Left ventricle myocardium inferior (tissue), 1 donor: Measurements from ENCODE around the gene PAFAH1B2. TPM values are rescaled to one million over a fixed set of nuclear protein-coding genes. Genes with fewer than 3 reads are reported as not detected.

Experiments used
- DNase-seq: peaks from one replicate; pipeline ENCODE4 v3.0.0-alpha.2; 2020
- H3K27ac ChIP-seq: fragments of 200-600 bp; replicated peaks from 2 replicates; pipeline ENCODE4 v1.8.0; 2021
- H3K27me3 ChIP-seq: fragments of 200-600 bp; 2 replicates; pipeline ENCODE4 v1.8.0; 2021; ENCODE audit warnings: low read depth
- H3K36me3 ChIP-seq: fragments of 200-600 bp; 2 replicates; pipeline ENCODE4 v1.8.0; 2021
- H3K4me1 ChIP-seq: fragments of 200-600 bp; 2 replicates; pipeline ENCODE4 v1.8.0; 2021
- H3K4me3 ChIP-seq: fragments of 200-600 bp; 2 replicates; pipeline ENCODE4 v1.8.0; 2021; ENCODE audit warnings: mild to moderate bottlenecking, moderate library complexity
- H3K9me3 ChIP-seq: fragments of 200-600 bp; replicated peaks from 2 replicates; pipeline ENCODE4 v1.8.0; 2021
- CTCF ChIP-seq: fragments of 200-600 bp; IDR thresholded peaks from 2 replicates; pipeline ENCODE4 v1.8.0; 2021; ENCODE audit warnings: antibody characterized with exemption, mild to moderate bottlenecking, borderline replicate concordance
- intact Hi-C: fragments of 100-400 bp; cut with micrococcal nuclease; formaldehyde crosslinking; loops from one replicate; pipeline ENCODE4 v1.11.0; 2022
- total RNA-seq: library from RNA; stranded (reverse); fragmentation: NEBNext Ultra II Directional; extraction: Animal tissue kit (Norgen Biotek cat#: 25700); gene quantifications from one replicate; pipeline ENCODE4 v1.2.1, GENCODE V29; 2021
- donor health status: DM: no; HTN: yes; CAD: no; lungs with severe emphysema.

The PAFAH1B2 gene
- total RNA-seq, 1 donor from 2014 or later: 51.5 TPM

GRCh38 chr11:117146521-117146920, 2.4 kb downstream of the PAFAH1B2 start:
- no peaks in the 10 kb centered on the region for H3K27me3 ChIP-seq
- intact Hi-C loops: no loop called here
- DNase-seq: no peak
- peak overlapping the region; percentile 94 for H3K27ac ChIP-seq
- TF ChIP-seq CTCF: no peak
- peaks cover 77% of the 10 kb centered on the region for H3K4me1 ChIP-seq
- no peaks in the 10 kb centered on the region for H3K9me3 ChIP-seq
- peaks cover 12% of the 10 kb centered on the region for H3K36me3 ChIP-seq
- H3K4me3 ChIP-seq: peak overlapping the region; percentile 83

DNA sequence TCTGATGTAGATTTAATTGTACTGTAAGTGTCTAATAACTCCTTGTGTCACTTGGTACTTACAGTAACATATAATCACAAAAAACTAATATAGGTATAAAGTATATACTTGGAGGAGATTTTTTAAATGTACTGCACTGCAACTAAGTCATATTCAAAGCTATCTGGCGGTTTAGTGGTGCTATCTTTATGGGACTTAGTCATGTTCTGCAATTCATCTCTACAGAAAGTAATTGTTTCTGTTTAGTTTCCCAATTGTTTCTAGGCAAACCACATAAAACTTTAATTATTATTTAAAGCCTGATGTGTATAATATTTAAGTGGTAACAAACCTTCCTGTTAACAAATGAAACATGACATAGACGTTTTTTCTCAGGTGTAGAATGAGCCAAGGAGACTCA, 8.0 kb downstream of the PAFAH1B2 start:
- no peak for TF ChIP-seq CTCF
- Histone ChIP-seq H3K36me3 (peaks cover 38% of the 10 kb centered on the region), H3K4me1 (peaks cover 82% of the 10 kb centered on the region)

GRCh38 chr11:117154468-117154867, 10.4 kb downstream of the PAFAH1B2 start:
- Histone ChIP-seq H3K4me3 (no peak overlapping the region), H3K9me3 (no peaks in the 10 kb centered on the region), H3K4me1 (peaks cover 82% of the 10 kb centered on the region), H3K27ac (no peak overlapping the region), H3K27me3 (no peaks in the 10 kb centered on the region), H3K36me3 (peaks cover 44% of the 10 kb centered on the region)
- intact Hi-C loops: no loop called here
- no peak for DNase-seq
- TF ChIP-seq CTCF: no peak

More for the DNA sequence above, 8.0 kb downstream of the PAFAH1B2 start:
- Histone ChIP-seq H3K4me3 (no peak overlapping the region), H3K27me3 (no peaks in the 10 kb centered on the region), H3K9me3 (no peaks in the 10 kb centered on the region), H3K27ac (no peak overlapping the region)
- intact Hi-C loops: no loop called here
- DNase-seq: no peak

DNA sequence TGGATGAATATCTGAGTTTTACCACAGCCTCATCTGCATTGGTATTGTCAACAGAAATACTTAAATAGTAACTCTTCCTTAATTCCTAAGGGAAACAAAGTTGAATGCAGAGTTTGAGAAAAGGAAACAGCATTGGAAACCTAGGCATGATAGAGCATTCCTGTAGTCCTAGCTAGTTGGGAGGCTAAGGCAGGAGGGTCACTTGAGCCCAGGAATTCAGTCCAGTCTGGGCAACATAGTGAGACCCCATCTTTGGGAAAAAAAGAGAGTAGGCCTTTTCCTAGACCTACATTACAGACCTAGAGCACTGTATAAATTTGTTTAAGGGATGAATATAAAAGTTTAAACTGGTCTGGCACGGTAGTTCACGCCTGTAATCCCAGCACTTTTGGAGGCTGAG, 13.4 kb downstream of the PAFAH1B2 start:
- TF ChIP-seq CTCF: no peak
- intact Hi-C loops: no loop called here

DNA sequence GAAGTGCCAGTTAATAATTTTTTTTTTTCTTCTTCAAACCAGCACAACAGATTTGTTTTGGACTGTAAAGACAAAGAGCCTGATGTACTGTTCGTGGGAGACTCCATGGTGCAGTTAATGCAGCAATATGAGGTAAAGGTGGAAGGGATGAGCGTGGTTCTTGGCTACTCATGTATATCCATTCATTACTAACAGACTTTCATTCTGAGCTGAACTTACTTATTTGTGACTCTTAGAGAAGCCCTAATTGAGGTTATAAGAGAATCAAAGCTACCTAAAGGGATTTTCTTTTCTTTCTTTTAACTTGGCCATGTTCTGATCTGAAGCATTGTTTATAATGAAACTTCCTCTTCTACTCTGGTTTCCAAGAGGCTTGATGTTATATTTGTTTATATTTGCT, 15.8 kb downstream of the PAFAH1B2 start:
- no peak for DNase-seq
- no peak for TF ChIP-seq CTCF
- intact Hi-C loops: no loop called here
- Histone ChIP-seq H3K4me3 (no peak overlapping the region), H3K27ac (no peak overlapping the region), H3K9me3 (no peaks in the 10 kb centered on the region), H3K27me3 (no peaks in the 10 kb centered on the region), H3K4me1 (peaks cover 57% of the 10 kb centered on the region), H3K36me3 (peaks cover 75% of the 10 kb centered on the region)

More for the DNA sequence above, 13.4 kb downstream of the PAFAH1B2 start:
- no peak for DNase-seq
- Histone ChIP-seq H3K9me3 (no peaks in the 10 kb centered on the region), H3K27ac (no peak overlapping the region), H3K4me3 (no peak overlapping the region), H3K27me3 (no peaks in the 10 kb centered on the region), H3K36me3 (peaks cover 71% of the 10 kb centered on the region), H3K4me1 (peaks cover 72% of the 10 kb centered on the region)

DNA sequence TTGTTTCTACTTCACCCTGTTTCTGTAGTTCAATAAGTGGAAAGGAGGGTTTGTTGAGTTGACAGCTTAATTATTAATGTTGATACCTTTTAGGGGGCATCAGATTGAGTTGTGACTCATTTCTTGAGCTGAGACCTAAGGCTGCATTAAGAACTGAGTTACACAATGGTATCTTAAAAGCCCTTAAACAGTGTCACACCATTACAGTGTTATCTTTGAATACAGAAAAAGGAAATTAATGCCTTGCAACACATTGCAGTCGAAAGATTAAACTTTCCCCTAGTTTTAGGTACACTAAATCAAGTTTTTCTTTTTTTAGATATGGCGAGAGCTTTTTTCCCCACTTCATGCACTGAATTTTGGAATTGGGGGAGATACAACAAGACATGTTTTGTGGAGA, 16.7 kb downstream of the PAFAH1B2 start:
- Histone ChIP-seq H3K27me3 (no peaks in the 10 kb centered on the region), H3K4me1 (peaks cover 50% of the 10 kb centered on the region), H3K36me3 (peaks cover 79% of the 10 kb centered on the region), H3K27ac (no peak overlapping the region), H3K4me3 (no peak overlapping the region), H3K9me3 (no peaks in the 10 kb centered on the region)
- TF ChIP-seq CTCF: no peak
- intact Hi-C loops: no loop called here
- no peak for DNase-seq
